SK-MEL-5 (cell line): ENCODE measurements around the gene SYNPO2. TPM values are rescaled to one million over a fixed set of nuclear protein-coding genes. Genes with fewer than 3 reads are reported as not detected.

ENCODE experiments used
- DNase-seq: peaks from one replicate; pipeline ENCODE4 v3.0.0-alpha.2; 2016; ENCODE audit warnings: low read depth, low spot score
- in situ Hi-C: cut with HindIII; loops from 2 replicates; pipeline ENCODE4 v1.10.0; 2016; ENCODE audit warnings: low sequenced_read_pairs, high pct_unique_total_duplicates, low pct_unique_long_range_greater_than_20kb
- total RNA-seq: library from RNA; depleted of rRNA; stranded (reverse); fragments of >200 nt; shearing (Covaris generic); gene quantifications from 2 replicates; pipeline ENCODE4 v1.2.3, GENCODE V29; 2014

Gene SYNPO2
- total RNA-seq, 1 experiment from 2014 or later = 0.69 TPM

- in situ Hi-C loops = no loop called here
- no peak for DNase-seq
These were observed 28.1 kb downstream of the SYNPO2 start for GRCh38 chr4:118916691-118917289.

GRCh38 chr4:118917582-118917981 lies 28.9 kb downstream of the SYNPO2 start:
- in situ Hi-C loops = no loop called here
- DNase-seq = no peak

- no peak for DNase-seq
- in situ Hi-C loops = no loop called here
These were observed 29.7 kb downstream of the SYNPO2 start for GRCh38 chr4:118918388-118918787.

- in situ Hi-C loops = no loop called here
- DNase-seq = no peak
These were observed 31.6 kb downstream of the SYNPO2 start for GRCh38 chr4:118920247-118920646.

GRCh38 chr4:118921786-118922185 lies 33.1 kb downstream of the SYNPO2 start:
- in situ Hi-C loops = no loop called here
- DNase-seq = no peak

GRCh38 chr4:118923891-118924290 lies 35.2 kb downstream of the SYNPO2 start:
- no peak for DNase-seq
- in situ Hi-C loops = no loop called here

GRCh38 chr4:118927974-118928373 lies 39.3 kb downstream of the SYNPO2 start:
- in situ Hi-C loops = no loop called here
- no peak for DNase-seq

GRCh38 chr4:118930255-118930654 lies 41.6 kb downstream of the SYNPO2 start:
- DNase-seq = no peak
- in situ Hi-C loops = no loop called here

GRCh38 chr4:118931786-118932185 lies 43.1 kb downstream of the SYNPO2 start:
- DNase-seq = no peak
- in situ Hi-C loops = no loop called here

- in situ Hi-C loops = no loop called here
- DNase-seq = no peak
These were observed 47.2 kb downstream of the SYNPO2 start for GRCh38 chr4:118935819-118936218.

GRCh38 chr4:118936406-118936805 lies 47.8 kb downstream of the SYNPO2 start:
- no peak for DNase-seq
- in situ Hi-C loops = no loop called here

GRCh38 chr4:118939169-118939783 lies 50.6 kb downstream of the SYNPO2 start:
- in situ Hi-C loops = no loop called here
- DNase-seq = no peak

- no peak for DNase-seq
These were observed 52.5 kb downstream of the SYNPO2 start for GRCh38 chr4:118941149-118941548.

GRCh38 chr4:118941799-118942198 lies 53.1 kb downstream of the SYNPO2 start:
- no peak for DNase-seq
- in situ Hi-C loops = no loop called here

More at GRCh38 chr4:118941149-118941548, 52.5 kb downstream of the SYNPO2 start:
- in situ Hi-C loops = no loop called here

GRCh38 chr4:118942465-118942864 lies 53.8 kb downstream of the SYNPO2 start:
- no peak for DNase-seq
- in situ Hi-C loops = no loop called here

- no peak for DNase-seq
- in situ Hi-C loops = no loop called here
These were observed 58.4 kb downstream of the SYNPO2 start for GRCh38 chr4:118947095-118947494.

GRCh38 chr4:118948545-118949144 lies 60.0 kb downstream of the SYNPO2 start:
- in situ Hi-C loops = no loop called here

GRCh38 chr4:118950224-118950623 lies 61.6 kb downstream of the SYNPO2 start:
- in situ Hi-C loops = no loop called here
- no peak for DNase-seq

More at GRCh38 chr4:118948545-118949144, 60.0 kb downstream of the SYNPO2 start:
- DNase-seq = no peak

GRCh38 chr4:118950929-118951570 lies 62.4 kb downstream of the SYNPO2 start:
- DNase-seq = no peak
- in situ Hi-C loops = no loop called here
